Gastrocnemius medialis (tissue), 4 donors: ENCODE results near the gene ATP1B1. TPM values are rescaled to one million over a fixed set of nuclear protein-coding genes. Genes with fewer than 3 reads are reported as not detected.

Experiments used
- ATAC-seq, 2 donors: fragments of 150-250 bp; one replicate each; pipeline ENCODE4 v1.9.1; 2016
- DNase-seq, 2 donors: peaks; one replicate each; pipeline ENCODE4 v3.0.0-alpha.2; 2019
- H3K27ac ChIP-seq, 4 donors: fragments of 200-600 bp; sonication (generic); 1 replicate in 1 of 4; 2 replicates in 3 of 4; pipeline ENCODE4 v1.5.1; 2016 to 2018; ENCODE audit warnings: mild to moderate bottlenecking in 2 of 4, moderate library complexity in 1 of 4
- H3K27me3 ChIP-seq, 3 donors: fragments of 200-600 bp; sonication (generic) in 2 of 3; 1 replicate in 1 of 3; 2 replicates in 2 of 3; pipeline versions ENCODE4 v1.5.1 to v1.6.0; 2016 to 2019; ENCODE audit warnings: mild to moderate bottlenecking in 1 of 3, moderate library complexity in 1 of 3
- H3K36me3 ChIP-seq, 2 donors: fragments of 200-600 bp; sonication (generic) in 1 of 2; one replicate each; pipeline ENCODE4 v1.5.1; 2017 to 2018
- H3K4me1 ChIP-seq, 2 donors: fragments of 200-600 bp; sonication (generic) in 1 of 2; one replicate each; pipeline ENCODE4 v1.5.1; 2016 to 2017; ENCODE audit warnings: mild to moderate bottlenecking in 2 of 2
- H3K4me3 ChIP-seq, 4 donors: fragments of 200-600 bp; sonication (generic) in 3 of 4; 1 replicate in 1 of 4; 2 replicates in 3 of 4; pipeline ENCODE4 v1.5.1; 2016 to 2019; ENCODE audit warnings: mild to moderate bottlenecking in 2 of 4
- H3K9me3 ChIP-seq, 3 donors: fragments of 200-600 bp; sonication (generic) in 2 of 3; 1 replicate in 1 of 3; 2 replicates in 2 of 3; pipeline ENCODE4 v1.5.1; 2016 to 2019
- POLR2A ChIP-seq, 2 donors: fragments of 450-650 bp; IDR thresholded peaks; one replicate each; pipeline ENCODE4 v1.6.1; 2017; ENCODE audit warnings: antibody characterized with exemption in 2 of 2, mild to moderate bottlenecking in 2 of 2, moderate library complexity in 2 of 2
- in situ Hi-C, 4 donors: fragments of 200-750 bp; cut with MboI; loops; one replicate each; pipeline versions ENCODE4 v1.15.0 to v1.8.0; 2017; ENCODE audit warnings: low sequenced_read_pairs in 4 of 4
- intact Hi-C: fragments of 100-400 bp; cut with DNase I; formaldehyde crosslinking; loops from one replicate; pipeline ENCODE4 v1.15.1; 2023; ENCODE audit warnings: low total_unique reads
- total RNA-seq, 4 donors: library from RNA; depleted of rRNA; stranded (reverse); fragments of >200 nt; gene quantifications; one replicate each; pipeline versions ENCODE4 v1.1.0 to v1.2.3, GENCODE V29; 2016
- TF ChIP-seq, protein P1 (sequence below), 5 experiments: fragments of 450-650 bp in 3 of 5; fragments of 200-600 bp in 2 of 5; sonication (generic) in 2 of 5; IDR thresholded peaks in 4 of 5; conservative IDR thresholded peaks in 1 of 5; 1 replicate in 4 of 5; 2 replicates in 1 of 5; pipeline ENCODE4 v1.5.1; 2016 to 2019; ENCODE audit warnings: antibody characterized with exemption in 5 of 5, mild to moderate bottlenecking in 3 of 5, moderate library complexity in 3 of 5

Gene ATP1B1
- total RNA-seq, 4 donors from 2014 or later, result 111 to 377 (median 324) TPM

DNA sequence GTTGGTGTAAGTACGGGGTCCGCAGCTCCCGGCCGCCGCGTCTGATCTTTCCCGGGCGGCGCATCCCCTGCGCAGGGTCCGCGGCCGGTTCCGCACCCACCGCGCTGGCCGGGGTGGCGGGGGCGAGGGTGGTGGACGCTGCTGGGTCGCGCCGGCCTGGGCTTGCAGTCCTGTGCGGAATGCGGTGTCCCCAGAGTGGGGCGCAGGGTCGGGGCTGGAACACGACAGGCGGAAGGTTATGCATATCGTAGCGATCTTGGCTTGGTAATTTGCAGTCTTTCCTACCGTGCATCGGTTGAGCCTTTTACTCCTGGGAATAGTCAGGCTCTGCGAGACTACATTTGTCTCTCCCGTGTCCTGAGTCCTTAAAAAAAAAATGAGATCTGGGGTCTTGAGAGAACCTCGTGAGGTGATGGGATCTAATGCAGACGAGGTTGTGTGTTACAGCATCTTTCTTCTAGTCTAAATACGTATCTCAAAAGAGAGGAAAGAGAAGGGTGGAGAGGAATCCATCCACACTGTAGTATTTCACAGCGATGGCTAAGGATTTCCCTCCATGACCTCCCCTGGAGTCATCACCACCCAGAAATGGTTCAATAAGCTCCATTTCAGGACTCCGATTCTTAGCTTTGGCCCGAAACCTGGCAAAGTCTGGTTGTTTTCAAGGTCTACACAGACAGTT is 572 bp downstream of the ATP1B1 start:
- intact Hi-C loops (loop anchor here (2.0 to 5.0 kb wide), 3 partner anchors 80 to 380 kb away; partner anchors contain the start of gene BLZF1), in situ Hi-C loops (loop anchor here in 3 of 4 donors (25.0 kb wide), 3 partner anchors 380 to 1170 kb away; partner anchors contain the start of genes SLC19A2 (in 2 of the 3), DCAF6 (in 1 of the 3) and MPC2 (in 1 of the 3))
- Histone ChIP-seq H3K4me1 (peaks cover 25 to 33% of the 10 kb centered on the region in 2 donors), H3K9me3 (no peaks in the 10 kb centered on the region), H3K36me3 (peaks cover 0 to 20% of the 10 kb centered on the region in 2 donors), H3K4me3 (peak overlapping the region; percentile 65 to 94 (median 77)), H3K27me3 (no peaks in the 10 kb centered on the region), H3K27ac (peak overlapping the region; percentile 93 to 99 (median 96))
- ATAC-seq (no peak), DNase-seq (no peak)
- TF ChIP-seq, protein P1, sequence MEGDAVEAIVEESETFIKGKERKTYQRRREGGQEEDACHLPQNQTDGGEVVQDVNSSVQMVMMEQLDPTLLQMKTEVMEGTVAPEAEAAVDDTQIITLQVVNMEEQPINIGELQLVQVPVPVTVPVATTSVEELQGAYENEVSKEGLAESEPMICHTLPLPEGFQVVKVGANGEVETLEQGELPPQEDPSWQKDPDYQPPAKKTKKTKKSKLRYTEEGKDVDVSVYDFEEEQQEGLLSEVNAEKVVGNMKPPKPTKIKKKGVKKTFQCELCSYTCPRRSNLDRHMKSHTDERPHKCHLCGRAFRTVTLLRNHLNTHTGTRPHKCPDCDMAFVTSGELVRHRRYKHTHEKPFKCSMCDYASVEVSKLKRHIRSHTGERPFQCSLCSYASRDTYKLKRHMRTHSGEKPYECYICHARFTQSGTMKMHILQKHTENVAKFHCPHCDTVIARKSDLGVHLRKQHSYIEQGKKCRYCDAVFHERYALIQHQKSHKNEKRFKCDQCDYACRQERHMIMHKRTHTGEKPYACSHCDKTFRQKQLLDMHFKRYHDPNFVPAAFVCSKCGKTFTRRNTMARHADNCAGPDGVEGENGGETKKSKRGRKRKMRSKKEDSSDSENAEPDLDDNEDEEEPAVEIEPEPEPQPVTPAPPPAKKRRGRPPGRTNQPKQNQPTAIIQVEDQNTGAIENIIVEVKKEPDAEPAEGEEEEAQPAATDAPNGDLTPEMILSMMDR (IDR thresholded peaks at IDR 0.05 in 4 of 5, conservative IDR thresholded peaks at IDR 0.05 in 1 of 5), result no peak
- no peak for TF ChIP-seq POLR2A (IDR thresholded peaks at IDR 0.05)

- DNase-seq (peak; percentile 70 to 80), ATAC-seq (peak; percentile 28 to 36)
- peak overlapping the region; percentile 93 to 99 (median 96) for H3K27ac ChIP-seq
- no peaks in the 10 kb centered on the region for H3K27me3 ChIP-seq
- peaks cover 0 to 26% of the 10 kb centered on the region in 2 donors for H3K36me3 ChIP-seq
- H3K4me3 ChIP-seq, result peak overlapping the region; percentile 65 to 94 (median 77)
- no peaks in the 10 kb centered on the region for H3K9me3 ChIP-seq
- in situ Hi-C loops (loop anchor here in 3 of 4 donors (25.0 kb wide), 3 partner anchors 380 to 1170 kb away; partner anchors contain the start of genes SLC19A2 (in 2 of the 3), DCAF6 (in 1 of the 3) and MPC2 (in 1 of the 3)), intact Hi-C loops (loop anchor here (2.0 to 5.0 kb wide), 4 partner anchors 80 to 379 kb away; partner anchors contain the start of gene BLZF1)
- peaks cover 31 to 34% of the 10 kb centered on the region in 2 donors for H3K4me1 ChIP-seq
- TF ChIP-seq POLR2A (IDR thresholded peaks at IDR 0.05), result peak; percentile 82 to 86
- TF ChIP-seq, protein P1 (IDR thresholded peaks at IDR 0.05 in 4 of 5, conservative IDR thresholded peaks at IDR 0.05 in 1 of 5), result no peak
Observed at GRCh38 chr1:169107603-169108208, 1.2 kb downstream of the ATP1B1 start.

GRCh38 chr1:169108223-169108622 is 1.7 kb downstream of the ATP1B1 start:
- Histone ChIP-seq H3K9me3 (no peaks in the 10 kb centered on the region), H3K4me1 (peaks cover 36 to 37% of the 10 kb centered on the region in 2 donors), H3K36me3 (peaks cover 0 to 30% of the 10 kb centered on the region in 2 donors), H3K27ac (peak overlapping the region; percentile 93 to 99 (median 96)), H3K4me3 (peak overlapping the region; percentile 65 to 94 (median 77)), H3K27me3 (no peaks in the 10 kb centered on the region)
- intact Hi-C loops (loop anchor here (2.0 to 5.0 kb wide), 2 partner anchors 79 to 215 kb away; no protein-coding TSS in a partner anchor), in situ Hi-C loops (loop anchor here in 3 of 4 donors (25.0 kb wide), 3 partner anchors 379 to 1171 kb away; partner anchors contain the start of genes SLC19A2 (in 2 of the 3), DCAF6 (in 1 of the 3) and MPC2 (in 1 of the 3))
- DNase-seq (no peak), ATAC-seq (no peak)
- no peak for TF ChIP-seq POLR2A (IDR thresholded peaks at IDR 0.05)
- TF ChIP-seq, protein P1 (IDR thresholded peaks at IDR 0.05 in 4 of 5, conservative IDR thresholded peaks at IDR 0.05 in 1 of 5), result no peak

DNA sequence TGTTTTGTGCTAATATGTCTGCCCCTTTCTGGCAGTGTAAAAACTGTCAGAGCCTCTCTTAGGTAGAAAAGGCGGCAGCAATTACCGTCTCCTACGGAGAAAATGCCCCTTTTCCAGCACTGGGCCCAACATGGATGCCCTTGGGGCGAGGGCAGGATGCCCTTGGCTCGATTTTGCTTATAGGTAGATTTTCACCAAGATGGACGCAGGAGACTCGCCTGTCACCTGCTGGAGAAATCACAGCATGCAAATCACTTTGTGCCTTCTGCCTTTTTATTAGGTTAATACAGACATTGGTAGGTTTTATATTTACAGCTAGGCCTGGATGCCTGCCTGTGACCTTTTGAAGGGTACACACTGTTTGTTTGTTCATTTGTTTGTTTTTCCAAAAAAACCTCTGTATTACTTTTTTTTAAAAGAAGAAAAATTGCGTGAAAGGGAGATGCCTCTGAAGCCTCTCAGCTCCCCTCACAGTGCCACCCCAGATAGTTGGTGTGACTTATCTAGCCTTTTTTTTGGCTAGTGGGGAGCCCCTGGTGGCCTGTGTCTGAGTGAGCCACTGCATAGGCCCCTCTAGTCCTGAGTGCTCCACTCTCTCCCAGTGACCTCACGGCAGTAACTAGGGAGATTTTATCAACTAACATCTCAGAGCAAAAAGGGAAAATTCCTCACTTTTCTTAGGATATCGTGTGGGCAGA is 2.5 kb downstream of the ATP1B1 start:
- DNase-seq (peak in 1 of 2 donors; percentile 65), ATAC-seq (peak in 1 of 2 donors; percentile 11)
- in situ Hi-C loops, result loop anchor here in 3 of 4 donors (25.0 kb wide), 3 partner anchors 378 to 1172 kb away; partner anchors contain the start of genes SLC19A2 (in 2 of the 3), DCAF6 (in 1 of the 3) and MPC2 (in 1 of the 3)
- H3K4me1 ChIP-seq, result peaks cover 43 to 44% of the 10 kb centered on the region in 2 donors
- TF ChIP-seq POLR2A (IDR thresholded peaks at IDR 0.05), result no peak
- TF ChIP-seq, protein P1 (IDR thresholded peaks at IDR 0.05 in 4 of 5, conservative IDR thresholded peaks at IDR 0.05 in 1 of 5), result peak in 4 of 5 experiments; percentile 38 to 54 (median 40)
- peaks cover 0 to 38% of the 10 kb centered on the region in 2 donors for H3K36me3 ChIP-seq
- H3K27ac ChIP-seq, result peak overlapping the region; percentile 93 to 99 (median 96)
- H3K27me3 ChIP-seq, result no peaks in the 10 kb centered on the region
- intact Hi-C loops, result loop anchor here (1.0 to 5.0 kb wide), 3 partner anchors 78 to 473 kb away; no protein-coding TSS in a partner anchor
- peak overlapping the region; percentile 65 to 94 (median 77) for H3K4me3 ChIP-seq
- H3K9me3 ChIP-seq, result no peaks in the 10 kb centered on the region
